HG03139 (cell line): Measurements from ENCODE around the gene CCDC167.

Experiments used
- ATAC-seq: cut with Tn5 transposase; IDR thresholded peaks from one replicate; pipeline ENCODE4 v1.9.1; 2021; ENCODE audit not compliant: unreplicated experiment

The CCDC167 gene

DNA sequence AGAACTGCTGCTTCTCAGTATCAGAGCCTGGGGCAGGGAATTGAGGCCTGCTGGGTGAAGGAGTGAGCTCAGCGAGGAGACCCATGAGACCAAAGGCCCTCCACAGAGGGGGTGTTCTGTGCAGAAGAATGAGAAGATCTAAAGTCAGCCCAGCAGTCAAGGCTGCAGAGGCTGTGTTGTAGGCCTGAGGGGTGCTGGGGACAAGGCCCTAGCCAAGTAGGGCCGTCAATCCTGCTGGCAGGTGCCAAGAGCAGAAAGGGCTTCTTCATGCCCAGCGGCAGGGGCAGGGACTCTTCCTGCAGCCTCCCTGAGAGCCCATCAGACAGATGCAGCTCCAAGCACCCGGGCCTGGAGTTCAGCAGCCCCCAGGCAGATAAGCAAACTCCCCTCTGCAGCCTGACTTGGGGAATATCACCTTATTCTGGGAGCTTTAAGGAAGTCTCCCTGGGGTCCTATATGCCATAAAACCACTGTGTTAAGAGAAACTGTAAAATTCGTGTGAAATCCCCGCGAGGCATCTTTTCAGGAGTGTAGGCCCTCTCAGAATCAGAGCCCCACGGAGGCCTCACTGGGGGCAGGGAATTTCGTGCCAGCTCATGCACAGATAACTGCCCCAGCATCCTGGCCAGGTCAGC, 9.0 kb downstream of the CCDC167 start:
- no peak for ATAC-seq

DNA sequence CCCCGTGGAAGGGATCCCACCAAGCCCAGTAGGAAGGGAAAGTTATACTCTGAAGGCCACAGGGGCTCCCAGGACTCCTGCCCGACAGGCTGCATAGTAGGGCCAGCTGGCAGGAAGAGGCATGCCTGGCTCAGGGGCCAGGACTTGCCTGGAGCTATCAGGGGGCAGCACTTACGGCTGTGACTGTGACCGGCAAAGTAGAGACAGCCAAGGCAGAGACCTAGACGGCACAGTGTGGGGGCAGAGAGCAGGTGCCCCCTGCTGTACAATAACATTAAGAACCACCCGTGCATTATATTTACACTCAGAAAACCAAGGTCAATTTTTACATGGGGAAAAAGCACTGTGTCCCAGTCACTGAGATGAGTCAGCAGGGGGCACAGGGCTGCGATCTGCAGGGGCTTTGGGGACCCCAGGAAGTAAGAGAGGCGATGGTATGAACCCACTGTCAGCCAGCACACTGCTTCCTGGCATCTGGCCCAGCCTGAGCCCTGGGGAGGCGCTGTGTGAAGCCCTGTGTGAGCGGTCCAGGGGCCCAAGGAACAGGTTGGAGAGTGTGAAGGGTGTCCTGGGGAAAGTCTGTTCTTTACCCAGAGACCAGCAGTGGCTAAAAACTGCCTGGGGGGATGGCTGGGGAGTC, 9.9 kb downstream of the CCDC167 start:
- ATAC-seq: no peak

DNA sequence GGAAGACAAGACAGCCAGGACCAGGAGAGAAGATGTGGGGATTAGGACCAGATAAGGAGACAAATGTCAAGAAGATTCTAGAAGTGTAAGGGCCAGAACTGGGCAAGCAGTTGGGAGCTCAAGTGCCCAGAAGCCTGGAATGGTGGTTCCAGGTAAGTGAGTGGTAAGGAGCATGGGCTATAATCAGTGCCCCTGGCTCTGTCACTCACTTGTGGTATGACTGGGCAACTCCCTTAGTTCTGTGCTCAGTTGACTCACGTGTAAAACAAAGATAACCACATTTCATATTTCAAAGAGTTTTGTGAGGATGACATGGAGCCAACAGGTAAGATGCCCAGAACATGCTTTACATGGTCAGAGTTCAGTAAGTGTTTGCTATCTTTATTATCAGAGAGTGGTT, 11.2 kb downstream of the CCDC167 start:
- no peak for ATAC-seq

DNA sequence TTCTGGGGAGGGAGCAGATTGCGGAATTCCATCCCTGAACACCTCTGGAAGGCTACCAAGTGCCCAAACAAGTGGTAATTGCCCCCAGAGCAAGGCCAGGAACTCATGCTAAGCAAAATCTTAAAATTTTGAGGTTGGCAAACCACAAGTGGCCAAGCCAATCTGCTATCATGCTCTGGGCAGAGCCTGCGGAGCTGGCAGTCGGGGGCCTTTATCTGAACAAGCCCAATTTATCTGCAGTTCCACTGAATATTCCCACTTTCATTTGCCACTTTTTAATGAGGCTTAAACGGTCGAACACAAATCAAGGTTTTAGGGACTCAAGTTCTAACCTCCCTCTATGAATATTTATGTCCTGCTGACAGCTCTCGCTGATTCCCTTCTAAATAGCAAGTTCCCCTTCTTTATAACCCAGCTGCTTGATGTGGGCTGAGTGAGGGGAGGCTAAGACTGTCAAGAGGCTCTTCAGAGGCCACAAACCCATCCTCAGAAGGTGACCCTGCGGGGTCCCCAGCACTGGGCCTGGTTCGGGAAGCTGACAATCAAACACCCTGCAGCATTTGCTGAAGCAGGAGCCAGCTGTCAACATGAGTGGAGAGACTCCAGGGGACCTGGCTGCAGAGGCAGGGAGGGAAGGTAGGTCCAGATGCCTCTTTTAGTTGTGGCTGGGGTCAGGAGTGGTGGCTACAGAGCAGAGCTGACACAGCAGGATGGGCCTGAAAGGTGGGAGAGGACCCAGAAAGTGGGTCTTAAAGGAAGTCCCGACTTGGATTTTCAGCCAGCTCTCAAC, 11.9 kb downstream of the CCDC167 start:
- no peak for ATAC-seq

DNA sequence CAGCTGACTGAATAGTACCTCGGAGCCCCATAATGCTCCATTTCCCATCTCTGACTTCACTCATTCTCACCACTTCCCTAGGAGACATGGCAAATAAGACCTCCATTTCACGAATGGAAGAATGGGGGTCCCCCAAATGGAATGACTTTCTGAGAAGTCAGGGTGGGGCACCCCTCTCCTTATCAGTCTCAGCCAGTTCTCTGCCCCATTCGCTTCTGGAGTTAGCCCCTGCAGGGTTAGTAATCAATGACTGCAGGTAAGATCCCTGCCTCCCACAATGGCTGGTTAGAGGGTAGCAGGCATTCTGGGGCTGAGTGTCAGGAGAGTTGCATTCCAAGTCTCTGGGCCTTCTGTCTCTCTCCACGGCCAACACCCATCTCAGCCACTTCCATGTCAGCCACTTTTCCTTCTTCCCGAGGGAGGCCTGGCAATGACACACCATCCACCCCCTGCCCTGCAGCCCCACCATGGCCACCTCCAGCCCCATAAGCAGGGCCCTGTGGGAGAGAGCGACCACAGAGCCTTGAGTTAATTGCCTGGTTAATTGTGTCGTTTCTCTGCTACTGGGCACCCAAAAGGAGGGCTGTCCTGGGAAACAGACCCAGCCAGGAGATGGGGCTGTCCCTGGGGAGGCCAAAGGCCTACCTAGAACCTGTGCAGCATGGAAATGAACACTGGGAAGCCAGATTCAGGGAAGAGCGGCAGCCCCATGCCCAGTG, 13.4 kb downstream of the CCDC167 start:
- no peak for ATAC-seq

DNA sequence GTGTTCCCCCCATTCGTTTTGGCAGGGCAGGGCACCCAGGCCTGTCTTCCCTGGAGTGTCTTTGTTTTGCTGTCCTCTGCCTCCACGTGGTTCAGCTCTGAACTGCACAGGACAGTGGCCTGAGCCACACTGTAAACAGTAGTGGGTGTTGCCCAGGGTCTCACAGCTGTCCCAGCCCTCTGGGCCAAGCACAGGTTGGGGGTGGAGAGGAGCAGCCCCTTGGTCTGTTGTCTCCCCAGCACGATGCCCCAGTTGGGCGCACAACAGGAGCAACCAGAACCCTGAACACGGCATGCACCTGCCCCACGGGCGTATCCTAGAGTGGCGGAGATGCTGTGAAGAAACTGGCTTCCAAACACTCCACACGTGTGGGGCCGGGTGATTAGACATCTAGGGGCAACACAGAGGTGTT, 14.4 kb downstream of the CCDC167 start:
- no peak for ATAC-seq

DNA sequence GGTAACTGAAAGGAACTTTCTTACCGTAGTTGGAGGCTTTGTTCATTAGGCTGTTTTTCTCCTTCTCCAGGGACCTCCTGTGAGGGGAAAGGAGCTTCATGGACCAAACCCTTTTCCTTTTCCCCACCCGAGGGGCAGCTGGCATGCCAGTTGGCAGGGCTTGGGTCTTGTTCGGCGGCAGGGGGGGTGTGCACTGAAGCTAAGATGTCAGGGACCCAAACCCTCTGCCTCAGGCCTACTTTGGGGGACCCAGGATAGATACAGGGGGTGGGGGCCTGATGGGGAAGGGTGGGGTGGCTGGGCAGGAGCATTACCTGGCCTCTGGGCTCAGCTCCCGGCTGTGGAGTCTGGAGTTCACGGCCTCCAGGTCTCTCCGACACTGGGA, 14.9 kb downstream of the CCDC167 start:
- ATAC-seq: no peak

DNA sequence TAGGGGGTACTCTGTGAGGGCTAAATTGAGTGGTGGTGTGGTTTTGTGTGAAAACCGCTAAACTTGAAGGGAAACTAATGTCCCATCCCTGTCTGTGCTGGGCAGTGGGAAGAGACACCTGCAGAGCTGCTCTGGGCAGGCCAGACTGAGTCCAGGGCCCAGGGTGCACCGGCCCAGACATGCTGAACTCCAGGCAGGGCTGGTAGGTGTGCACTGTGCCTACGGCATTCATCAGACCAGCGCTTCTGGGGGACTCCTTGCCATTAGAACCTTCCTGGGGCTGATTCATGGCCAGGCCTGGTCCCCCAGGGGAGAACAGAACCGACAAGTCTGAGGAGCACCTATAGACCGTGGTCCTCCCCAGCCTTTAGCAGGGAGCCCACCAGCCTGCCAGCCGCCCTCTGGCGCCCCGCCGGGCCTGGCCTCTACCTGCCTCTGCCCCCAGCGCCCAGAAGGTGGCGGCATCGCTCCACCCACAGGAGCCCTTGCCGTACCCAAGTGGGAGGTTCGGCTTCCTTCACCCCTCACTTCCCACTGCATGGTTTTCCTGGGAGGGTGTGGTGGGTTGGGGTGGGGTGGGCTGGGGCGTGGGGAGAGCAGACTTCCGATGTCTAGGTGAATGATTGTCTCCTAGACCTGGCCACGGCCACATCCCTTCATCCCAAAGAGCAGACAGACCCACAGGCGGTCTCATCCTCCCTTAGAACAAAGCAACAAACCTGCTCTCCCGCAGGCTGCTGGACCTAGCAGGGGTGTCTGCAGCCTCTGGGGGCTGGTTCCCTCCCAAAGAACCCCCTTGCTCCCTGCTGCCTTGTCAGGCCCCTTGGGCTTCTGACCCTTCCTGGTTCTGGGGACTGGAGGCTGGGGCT, 15.5 kb downstream of the CCDC167 start:
- ATAC-seq: no peak

DNA sequence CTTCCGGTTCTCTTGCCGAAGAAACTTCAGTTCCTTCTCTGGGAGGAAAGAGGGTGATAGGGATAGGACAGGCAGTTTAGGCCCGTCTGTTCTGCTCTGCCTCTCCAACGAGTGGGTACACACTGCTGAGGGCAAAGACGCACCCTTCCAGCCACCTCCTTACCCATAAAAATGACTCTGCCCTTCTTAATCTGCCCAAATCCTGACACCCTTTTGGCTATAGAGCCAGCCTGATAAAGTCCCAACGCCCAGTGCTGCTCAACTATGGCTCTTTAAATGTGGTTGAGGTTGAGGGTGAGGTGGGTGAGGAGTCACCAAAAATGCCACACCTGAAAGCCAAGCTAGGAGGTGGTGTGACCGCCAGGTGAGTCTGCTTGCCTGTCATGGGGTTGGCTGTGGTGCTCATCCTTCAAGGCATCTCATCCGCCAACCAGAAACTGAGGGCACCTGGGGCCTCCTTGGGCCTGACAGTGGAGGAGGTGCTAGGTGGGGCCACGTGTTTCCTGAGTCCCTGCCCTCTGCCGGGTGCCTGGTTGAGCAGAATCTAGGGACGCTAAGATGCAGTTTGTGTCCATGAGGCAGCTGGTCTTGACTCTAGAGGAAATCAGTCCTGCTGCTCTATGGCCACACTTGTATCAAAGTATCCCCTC, 16.3 kb downstream of the CCDC167 start:
- no peak for ATAC-seq

DNA sequence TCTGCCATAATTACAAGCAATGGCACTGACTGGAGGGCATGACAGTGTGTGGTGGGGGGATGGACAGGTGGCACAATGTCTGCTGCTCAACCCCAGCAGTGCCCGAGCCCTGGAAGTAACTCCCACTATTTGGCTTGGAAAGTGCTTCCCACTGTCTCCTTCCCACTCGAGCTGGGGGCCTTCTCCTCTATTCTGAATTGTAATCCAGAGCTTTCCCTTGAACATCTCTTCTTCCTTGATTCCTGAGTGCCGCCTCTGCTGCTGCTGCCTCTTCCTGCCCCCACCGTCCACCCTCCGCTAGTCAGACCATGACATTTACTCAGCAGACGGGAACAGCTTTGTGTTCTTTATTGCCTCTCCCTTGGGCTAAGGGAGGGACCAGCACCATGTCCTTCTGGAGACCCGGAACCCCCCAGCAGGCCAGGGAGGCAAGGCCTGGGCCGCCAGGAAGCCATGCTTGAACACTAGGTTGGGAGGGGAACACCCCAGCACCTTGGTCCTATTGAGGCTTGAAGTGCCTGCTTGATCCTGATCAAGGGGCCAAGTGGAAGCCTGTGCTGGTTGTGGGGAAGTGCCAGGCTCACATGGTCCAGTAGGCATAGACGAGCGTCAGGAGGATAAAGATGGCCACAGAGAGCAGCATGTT, 17.0 kb downstream of the CCDC167 start:
- no peak for ATAC-seq

DNA sequence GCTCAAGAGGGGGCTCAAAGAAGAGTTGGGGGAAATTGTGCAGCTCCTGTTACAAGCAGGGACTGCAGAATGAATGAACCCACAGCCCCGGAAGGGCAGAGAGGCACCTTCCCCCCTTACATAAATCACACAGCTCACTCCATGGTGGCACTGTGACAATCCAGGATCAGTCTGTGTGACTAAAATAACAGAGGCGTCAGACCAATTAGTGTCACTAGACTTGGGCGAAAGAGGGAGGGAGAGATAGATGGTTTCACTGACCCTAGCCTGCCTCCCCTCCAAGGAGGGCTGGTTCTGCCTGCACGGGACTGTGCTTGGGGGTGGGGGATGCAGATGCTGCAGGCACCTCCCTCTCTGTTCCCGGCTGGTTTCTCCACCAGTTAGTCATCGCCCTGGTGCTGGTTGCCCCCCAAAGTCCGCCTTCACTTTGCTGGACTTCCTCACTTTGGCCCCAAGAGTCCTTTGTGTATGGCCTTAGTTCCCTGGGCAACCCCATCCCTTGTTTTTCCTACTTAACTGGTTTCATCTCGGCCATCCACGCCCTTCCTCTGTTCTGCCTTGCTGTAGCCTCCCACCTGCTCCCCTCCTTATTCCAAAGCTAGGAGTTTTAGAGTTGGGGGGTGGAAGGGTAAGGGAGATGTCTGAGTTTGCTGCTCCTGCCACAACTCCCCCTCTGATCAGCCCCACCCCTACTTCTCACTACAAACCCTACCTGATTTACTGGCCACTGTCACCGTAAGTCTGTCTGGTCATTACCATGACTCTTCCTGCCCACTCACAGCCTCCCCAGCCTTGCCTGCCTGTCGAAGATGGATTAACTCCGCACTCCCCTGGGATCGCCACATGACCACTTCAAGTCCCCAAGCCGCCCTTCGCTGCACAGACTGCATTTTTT, 17.7 kb downstream of the CCDC167 start:
- ATAC-seq: no peak

DNA sequence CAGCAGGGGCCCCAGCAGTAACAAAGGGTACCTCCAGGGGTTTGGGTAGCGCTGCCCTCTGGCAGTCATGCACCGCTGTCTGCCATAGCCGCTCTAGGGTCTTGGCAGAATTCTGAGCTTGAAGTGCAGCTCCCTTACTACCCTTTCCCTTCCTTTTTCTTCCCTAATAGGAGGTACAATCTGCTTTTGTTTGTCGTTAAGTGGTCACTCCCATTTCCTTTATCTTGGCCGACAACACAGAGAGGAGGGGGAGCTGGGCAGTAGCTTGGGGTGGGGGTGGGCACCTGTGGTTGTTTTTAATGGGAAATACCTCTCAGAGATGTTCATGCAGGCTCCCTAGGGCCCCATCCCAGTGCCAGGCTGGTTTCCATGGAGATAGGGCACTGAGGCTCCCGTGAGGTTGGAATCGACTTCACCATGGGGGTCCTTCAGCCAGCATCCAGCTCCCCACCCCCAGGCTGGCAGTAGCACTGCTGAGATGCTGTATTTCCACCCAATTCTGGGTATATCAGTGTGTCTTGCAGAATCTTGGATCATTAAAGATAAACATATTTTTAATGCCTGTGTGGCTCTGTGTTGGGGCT, 18.6 kb downstream of the CCDC167 start:
- ATAC-seq: no peak

DNA sequence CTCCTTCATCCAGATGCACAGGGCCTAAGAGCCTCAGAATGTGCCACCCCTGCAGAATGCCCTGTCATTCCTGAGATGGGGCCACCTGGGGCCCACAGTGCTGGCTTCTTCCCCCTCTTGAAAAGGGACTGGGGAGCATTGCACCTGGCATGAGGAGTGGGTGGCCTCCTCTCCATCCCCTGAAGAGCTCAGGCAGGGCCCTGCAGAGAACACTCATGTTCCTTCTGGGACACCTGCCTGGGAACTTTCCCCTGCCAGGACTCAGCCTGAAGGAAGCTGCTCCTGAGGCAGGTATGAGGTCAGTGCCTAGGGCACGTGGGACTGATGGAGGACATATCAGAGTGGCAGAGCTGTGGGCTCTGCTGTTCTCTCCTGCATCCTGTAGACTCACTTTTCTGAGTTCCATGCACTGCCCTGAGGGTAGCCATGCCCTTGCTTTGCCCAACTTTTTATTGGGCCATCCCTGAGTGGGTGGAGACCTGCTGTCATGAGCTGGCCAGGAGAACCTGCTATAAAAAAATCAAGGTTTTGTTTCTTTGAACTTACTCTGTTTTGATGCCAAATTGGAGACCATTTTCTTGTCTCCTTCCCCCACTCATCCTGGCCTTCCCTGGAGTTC, 19.5 kb downstream of the CCDC167 start:
- ATAC-seq: no peak

DNA sequence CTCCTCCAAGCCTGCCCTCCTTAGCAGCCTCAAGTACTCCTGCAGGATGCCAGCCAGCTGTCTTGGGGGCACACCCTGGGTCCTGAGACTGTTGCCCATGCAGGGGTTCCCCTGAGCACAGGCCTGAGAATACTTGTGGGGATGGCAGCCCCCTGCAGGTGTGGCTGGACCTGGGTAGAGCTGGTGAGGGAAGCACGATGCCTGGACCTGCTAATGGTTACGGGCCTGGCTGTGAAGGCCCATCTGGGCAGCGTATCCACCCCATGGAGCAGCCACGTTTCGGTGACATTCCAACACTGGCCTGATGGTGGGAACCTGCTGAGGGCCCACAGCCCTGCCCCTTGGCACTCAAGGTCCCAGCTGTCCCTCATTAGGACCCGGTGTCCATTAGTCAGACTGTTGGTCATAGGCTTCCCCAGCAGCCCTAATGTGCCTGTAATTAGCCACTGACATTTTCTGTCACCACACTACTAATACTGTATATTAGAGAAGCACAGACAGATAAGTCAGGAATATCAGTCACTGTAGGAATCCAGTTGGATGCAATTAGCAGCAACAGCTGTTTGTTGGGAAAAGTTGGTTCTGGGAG, 20.3 kb downstream of the CCDC167 start:
- ATAC-seq: no peak

DNA sequence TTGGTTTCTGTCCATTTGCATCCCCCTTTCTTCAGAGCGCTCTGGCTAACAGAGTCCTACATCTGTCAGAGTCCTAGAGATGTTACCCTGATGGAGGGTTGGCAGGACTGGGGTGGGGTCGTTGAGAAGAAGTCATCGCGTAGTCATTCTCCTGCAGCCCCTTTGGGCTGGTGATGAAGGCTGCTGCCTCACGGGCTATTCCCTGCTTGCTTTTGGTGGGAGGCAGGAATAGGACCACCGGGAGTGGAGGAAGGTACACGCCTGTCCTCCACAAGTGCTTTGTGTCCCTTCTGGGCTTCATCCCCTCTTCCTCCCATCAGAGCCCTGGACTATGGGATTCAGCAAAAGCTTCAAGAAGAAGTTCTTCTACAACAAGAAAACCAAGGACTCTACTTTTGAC, 20.9 kb downstream of the CCDC167 start:
- no peak for ATAC-seq

DNA sequence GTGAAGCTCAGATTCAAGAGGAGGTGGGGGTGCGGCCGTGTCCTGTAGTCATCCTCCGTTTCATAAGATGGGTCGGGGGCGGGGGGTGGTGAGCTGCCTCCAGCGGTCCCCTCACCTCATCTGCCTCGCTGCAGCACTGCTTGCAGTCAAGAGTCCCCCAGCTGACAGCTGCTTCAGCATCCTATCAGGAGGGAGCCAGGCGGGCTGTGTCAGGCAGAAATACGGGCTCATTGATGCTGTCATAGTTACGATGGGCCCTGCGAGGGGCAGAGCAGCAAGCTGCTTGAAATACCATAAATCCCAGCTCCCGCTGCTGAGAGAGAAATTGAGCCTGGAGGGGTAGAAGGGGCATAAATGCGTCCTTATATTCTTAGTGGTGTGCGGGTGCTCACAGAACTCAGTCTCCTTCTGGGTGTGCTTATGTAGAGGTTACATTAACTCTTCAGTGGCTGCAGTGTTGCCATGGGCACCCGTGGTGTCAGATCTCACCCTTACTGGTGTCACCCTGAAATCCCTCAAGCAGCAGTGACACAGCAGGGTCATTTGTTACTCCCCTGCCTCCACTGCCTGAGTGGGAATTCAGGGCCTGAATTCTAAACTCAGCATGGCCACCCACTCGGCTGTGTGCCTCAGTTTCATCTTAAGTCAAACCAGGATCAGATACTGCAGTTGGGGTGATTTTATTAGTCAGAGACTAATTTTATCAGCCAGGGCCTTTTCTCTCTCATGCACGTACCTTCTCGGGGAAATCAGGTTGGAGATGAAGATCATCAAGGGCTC, 21.8 kb downstream of the CCDC167 start:
- no peak for ATAC-seq

DNA sequence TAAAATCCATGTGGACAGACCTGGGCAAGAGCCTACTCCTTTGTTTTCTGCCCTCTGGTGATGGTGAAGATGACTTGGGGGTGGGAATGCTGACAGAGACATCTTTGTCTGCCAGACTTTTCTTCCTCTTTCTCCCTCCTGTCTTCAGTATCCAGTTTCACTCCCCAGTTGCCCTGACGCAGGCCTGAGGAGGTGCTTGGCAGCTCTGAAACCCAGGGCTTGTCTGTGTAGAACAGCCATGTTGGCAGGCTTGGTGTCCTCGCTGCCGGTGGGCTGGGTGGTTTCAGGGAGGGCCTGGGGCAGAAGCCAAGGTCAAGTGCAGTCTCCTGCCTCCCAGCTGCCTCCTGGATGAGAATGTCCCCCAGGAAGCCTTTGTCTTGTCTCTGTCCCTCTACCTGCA, 22.5 kb downstream of the CCDC167 start:
- no peak for ATAC-seq
